ENCODE data around the gene IZUMO1.
"Not testable (repeated sequence)": the region's sequence is repeated elsewhere in the genome, so short reads cannot be mapped to it uniquely, and the experiment has no call there.

The IZUMO1 gene

GRCh38 chr19:48713041-48713863, 33.5 kb downstream of the IZUMO1 start:
- no peak for DNase-seq

GRCh38 chr19:48711106-48711662, 35.5 kb downstream of the IZUMO1 start:
- no peak for DNase-seq

- DNase-seq, result no peak
Observed at GRCh38 chr19:48708471-48708870, 38.2 kb downstream of the IZUMO1 start.

- no peak for DNase-seq
Observed at GRCh38 chr19:48705431-48705830, 41.3 kb downstream of the IZUMO1 start.

GRCh38 chr19:48703316-48703715, 43.4 kb downstream of the IZUMO1 start:
- no peak for DNase-seq

GRCh38 chr19:48702701-48703100, 44.0 kb downstream of the IZUMO1 start:
- no peak for DNase-seq

- DNase-seq, result peak; percentile 70
Observed at GRCh38 chr19:48698046-48698445, 48.7 kb downstream of the IZUMO1 start.

- DNase-seq, result no peak
Observed at GRCh38 chr19:48696353-48697010, 50.2 kb downstream of the IZUMO1 start.

- DNase-seq, result no peak
Observed at GRCh38 chr19:48695743-48696352, 50.9 kb downstream of the IZUMO1 start, which contains the start of gene FUT2. FUT2 (plus strand) TSS chr19:48695971; CDS start chr19:48702957, 6,986 bp downstream.

GRCh38 chr19:48693629-48694028, 53.1 kb downstream of the IZUMO1 start:
- not testable (repeated sequence) for DNase-seq
